ENCODE results near the gene GMPS.
"Not testable (repeated sequence)": the region's sequence is repeated elsewhere in the genome, so short reads cannot be mapped to it uniquely, and the experiment has no call there.

Gene GMPS

GRCh38 chr3:155870133-155870944 lies at the start of gene GMPS:
Gene GMPS (plus strand): TSS chr3:155870650. CDS start chr3:155870871, 221 bp downstream.
- ATAC-seq (peak; percentile 96), DNase-seq (peak; percentile 96)

GRCh38 chr3:155828490-155829098 lies 41.9 kb upstream of the GMPS start:
- not testable (repeated sequence) for DNase-seq, ATAC-seq

GRCh38 chr3:155835341-155836071 lies 34.9 kb upstream of the GMPS start:
- ATAC-seq: no peak
- DNase-seq: no peak

GRCh38 chr3:155843569-155843968 lies 26.9 kb upstream of the GMPS start:
- ATAC-seq (no peak), DNase-seq (no peak)

- DNase-seq (no peak), ATAC-seq (no peak)
These were observed 24.3 kb upstream of the GMPS start for GRCh38 chr3:155846119-155846518.

- DNase-seq (no peak), ATAC-seq (no peak)
These were observed 22.5 kb upstream of the GMPS start for GRCh38 chr3:155847993-155848392.

GRCh38 chr3:155849404-155849803 lies 21.0 kb upstream of the GMPS start:
- not testable (repeated sequence) for ATAC-seq, DNase-seq

- no peak for ATAC-seq
These were observed 18.1 kb upstream of the GMPS start for GRCh38 chr3:155852341-155852740.

GRCh38 chr3:155853214-155854140 lies 17.0 kb upstream of the GMPS start:
- ATAC-seq: peak; percentile 2
- peak; percentile 40 for DNase-seq

More at GRCh38 chr3:155852341-155852740, 18.1 kb upstream of the GMPS start:
- DNase-seq: no peak

- DNase-seq (peak; percentile 97), ATAC-seq (peak; percentile 97)
These were observed 16.1 kb upstream of the GMPS start, which contains the start of gene SLC33A1 for GRCh38 chr3:155854141-155854940. Gene SLC33A1 (minus strand): TSS chr3:155854427. CDS start chr3:155853997, 430 bp downstream.

- DNase-seq (no peak), ATAC-seq (no peak)
These were observed 10.6 kb upstream of the GMPS start for GRCh38 chr3:155859859-155860258.

GRCh38 chr3:155860424-155860823 lies 10.0 kb upstream of the GMPS start:
- ATAC-seq, DNase-seq: not testable (repeated sequence)

GRCh38 chr3:155861476-155862183 lies 8.8 kb upstream of the GMPS start:
- ATAC-seq (no peak), DNase-seq (no peak)

- ATAC-seq: peak; percentile 93
- DNase-seq: peak; percentile 59
These were observed 8.0 kb upstream of the GMPS start for GRCh38 chr3:155862290-155862982.

- DNase-seq (no peak), ATAC-seq (no peak)
These were observed 7.2 kb upstream of the GMPS start for GRCh38 chr3:155863072-155863784.

- DNase-seq: no peak
- ATAC-seq: no peak
These were observed 759 bp upstream of the GMPS start for GRCh38 chr3:155869691-155870090.

- peak; percentile 64 for DNase-seq
These were observed 695 bp downstream of the GMPS start for GRCh38 chr3:155870945-155871745.

GRCh38 chr3:155871746-155872158 lies 1.3 kb downstream of the GMPS start:
- DNase-seq (no peak), ATAC-seq (no peak)

More at GRCh38 chr3:155870945-155871745, 695 bp downstream of the GMPS start:
- peak; percentile 12 for ATAC-seq

Measured in stimulated activated naive CD8-positive, alpha-beta T cell treated with anti-CD3 and anti-CD28 coated beads, Interleukin-15, Interleukin-2, amounts not matched to agents 100 U/mL and 50 U/mL, for 24 hours (primary cell).